ENCODE results near the gene CDK3.

DNA sequence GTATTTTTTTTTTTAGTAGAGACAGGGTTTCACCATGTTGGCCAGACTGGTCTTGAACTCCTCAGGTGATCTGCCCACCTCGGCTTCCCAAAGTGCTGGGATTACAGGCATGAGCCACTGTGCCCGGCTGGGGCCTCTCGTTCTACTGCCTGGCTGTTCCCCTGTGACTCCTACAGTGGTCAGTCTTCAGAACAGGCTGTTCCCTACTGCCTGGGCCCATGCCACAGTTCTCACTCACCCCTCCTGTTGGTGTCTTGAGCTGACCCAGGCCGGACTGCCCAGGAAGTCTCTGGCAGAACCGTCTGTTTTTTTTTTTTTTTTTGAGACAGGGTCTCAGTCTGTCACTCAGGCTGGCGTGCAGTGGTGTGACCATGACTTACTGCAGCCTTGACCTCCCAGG is 3.3 kb downstream of the CDK3 start:
- TF ChIP-seq POLR2A (IDR thresholded peaks at IDR 0.05; ENCODE audit: low read length) (no peak), GATA1 (IDR thresholded peaks at IDR 0.05; ENCODE audit: low read depth, low read length) (no peak)

Measured in erythroblast (primary cell).